Spinal cord (tissue), 10 donors: ENCODE measurements around the gene LRTM2. TPM values are rescaled to one million over a fixed set of nuclear protein-coding genes. Genes with fewer than 3 reads are reported as not detected.

Experiments
- DNase-seq, 6 donors: peaks; one replicate each; pipeline versions ENCODE4 v3.0.0 to v3.0.0-alpha.2; 2013 to 2015; ENCODE audit warnings: low spot score in 6 of 6, low read depth in 4 of 6
- H3K27ac ChIP-seq: one replicate; pipeline ENCODE4 v1.5.1; 2013; ENCODE audit warnings: low read depth, low read length, control low read depth
- H3K27me3 ChIP-seq: one replicate; pipeline ENCODE4 v1.6.1; 2013; ENCODE audit warnings: low read length; ENCODE audit not compliant: control insufficient read depth, insufficient read depth
- H3K36me3 ChIP-seq: one replicate; pipeline ENCODE4 v1.6.1; 2013; ENCODE audit warnings: low read length; ENCODE audit not compliant: control insufficient read depth, insufficient read depth
- H3K4me1 ChIP-seq: one replicate; pipeline ENCODE4 v1.6.1; 2013; ENCODE audit warnings: low read length; ENCODE audit not compliant: control insufficient read depth, insufficient read depth
- H3K4me3 ChIP-seq: one replicate; pipeline ENCODE4 v1.5.1; 2013; ENCODE audit warnings: low read depth, low read length, control low read depth
- H3K9me3 ChIP-seq: one replicate; pipeline ENCODE4 v1.6.1; 2013; ENCODE audit warnings: low read length; ENCODE audit not compliant: control insufficient read depth, insufficient read depth
- WGBS: methylation state at CpG from one replicate; pipeline ENCODE4 v1.1.5; 2013; ENCODE audit warnings: missing lambda C conversion rate; ENCODE audit not compliant: insufficient coverage; 5-methylcytosine and 5-hydroxymethylcytosine counted together
- long read RNA-seq, 4 donors: transcript quantifications; one replicate each; lab custom pipeline, GENCODE V29; 2026
- polyA plus RNA-seq, 2 donors: library from polyadenylated mRNA; unstranded; fragments of 120-200 nt; gene quantifications; one replicate each; pipeline ENCODE4 v1.2.1, GENCODE V29; 2013; ENCODE audit not compliant: insufficient read length in 2 of 2
- total RNA-seq, 2 donors: library from RNA; depleted of rRNA in 1 of 2; stranded (reverse); fragments of 120-200 nt in 1 of 2; fragments of >200 nt in 1 of 2; gene quantifications; one replicate each; pipeline versions ENCODE4 v1.2.3 to v1.2.4, GENCODE V29; 2013 to 2014
- donor health status: healthy.

LRTM2 gene
- total RNA-seq (1 to 10 TPM; 1.4 to 3.2 TPM), polyA plus RNA-seq (1 to 10 TPM; 7.4 to 9.6 TPM)
- long read RNA-seq, donor 1, partial matches to known transcripts = 0 of 1 reads
- long read RNA-seq, donor 1, other reads (novel, unspliced or antisense) = 0 of 1 reads
- long read RNA-seq, donor 2, partial matches to known transcripts = 0 of 1 reads
- long read RNA-seq, donor 2, other reads (novel, unspliced or antisense) = 0 of 1 reads
- long read RNA-seq, donor 3 = 0 reads
- long read RNA-seq, donor 4 = 0 reads

DNA sequence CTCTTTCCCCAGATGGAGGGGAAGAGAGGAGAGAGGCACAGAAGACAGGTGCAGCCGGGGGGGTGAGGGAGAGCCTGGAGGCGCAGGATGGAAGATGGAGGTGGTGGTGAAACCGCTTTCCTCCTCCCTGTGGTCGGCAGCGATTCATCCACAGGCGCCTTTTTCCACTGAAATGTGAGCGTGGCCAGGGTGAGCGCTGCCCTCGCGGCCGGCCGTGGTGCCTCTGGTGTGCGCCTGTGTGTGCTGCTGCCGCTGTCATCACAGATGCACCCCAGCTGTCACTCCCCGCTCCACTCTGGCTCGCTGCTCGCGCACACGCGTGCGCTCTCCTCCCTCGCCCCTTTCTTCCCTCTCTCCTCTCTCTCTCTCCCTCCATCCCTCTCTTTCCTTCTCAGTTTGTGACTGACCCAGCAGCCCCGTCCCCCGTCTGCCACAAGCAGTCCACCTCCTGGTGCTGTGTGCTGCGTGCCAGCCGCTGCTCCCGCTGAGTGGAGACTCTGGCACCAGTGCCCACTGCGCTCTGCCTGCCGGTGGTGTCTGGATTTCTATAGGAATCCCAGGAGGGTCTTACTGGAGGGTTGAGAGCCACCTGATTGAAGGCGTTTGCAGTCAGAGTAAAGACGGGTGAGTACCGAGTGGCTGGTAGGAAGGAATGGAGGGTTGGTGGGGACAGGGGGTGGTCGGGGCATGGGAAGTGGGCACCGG, at the start of gene LRTM2:
Gene LRTM2 (plus strand): TSS at position 375 of the 705 bp plus-strand sequence. CDS start 7,584 bp downstream, outside the sequence.
- peaks cover 28% of the 10 kb centered on the region for H3K27me3 ChIP-seq
- peaks cover 41% of the 10 kb centered on the region for H3K4me1 ChIP-seq
- no peaks in the 10 kb centered on the region for H3K9me3 ChIP-seq
- 8% methylated on average over 33 of the region's 34 CpGs for WGBS
- peak within 1 kb of the TSS; percentile 14 for H3K4me3 ChIP-seq
- H3K27ac ChIP-seq = no peak within 1 kb of the TSS
- peak in 2 of 6 donors; percentile 72 to 85 for DNase-seq
- peaks cover 2% of the 10 kb centered on the region for H3K36me3 ChIP-seq

DNA sequence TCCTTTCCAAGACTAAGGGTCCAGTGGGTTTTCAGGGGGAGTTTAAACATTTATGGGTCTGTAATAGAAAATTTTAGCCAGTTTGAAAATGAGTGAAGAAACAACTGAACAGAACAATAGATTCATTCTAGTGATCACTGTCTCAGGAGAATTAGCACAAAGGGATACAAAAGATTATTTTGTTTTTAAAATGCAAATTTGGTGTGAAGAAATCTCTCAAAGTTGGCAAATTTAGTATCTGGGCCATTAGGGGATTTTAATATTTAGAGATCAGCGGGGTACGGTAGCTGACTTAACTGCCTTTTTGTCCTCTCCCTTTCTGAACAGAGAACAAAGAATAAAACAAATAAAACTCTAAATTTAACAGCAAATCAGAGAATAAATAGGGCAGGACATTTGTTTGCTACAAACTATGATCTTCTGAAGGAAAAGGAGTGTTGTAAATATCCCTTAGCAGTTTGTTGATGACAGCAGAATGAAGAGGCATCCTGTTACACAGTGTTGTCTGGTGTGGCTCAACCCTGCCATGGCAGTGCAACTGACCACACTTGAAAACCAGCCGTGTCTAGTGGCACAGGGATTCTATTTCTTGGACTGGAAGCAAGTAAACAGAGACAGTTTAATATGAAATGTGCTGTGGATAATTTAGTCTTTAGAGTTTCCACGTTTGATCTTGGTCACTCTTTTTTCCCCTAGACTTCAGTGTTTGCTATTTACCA, 46.3 kb upstream of the LRTM2 start:
- no peak overlapping the region for H3K27ac ChIP-seq
- WGBS = no CpG with 5 or more reads among the region's 4 CpGs
- H3K9me3 ChIP-seq = no peaks in the 10 kb centered on the region
- no peak for DNase-seq
- no peaks in the 10 kb centered on the region for H3K36me3 ChIP-seq
- no peaks in the 10 kb centered on the region for H3K4me1 ChIP-seq
- H3K4me3 ChIP-seq = no peak overlapping the region
- H3K27me3 ChIP-seq = no peaks in the 10 kb centered on the region

DNA sequence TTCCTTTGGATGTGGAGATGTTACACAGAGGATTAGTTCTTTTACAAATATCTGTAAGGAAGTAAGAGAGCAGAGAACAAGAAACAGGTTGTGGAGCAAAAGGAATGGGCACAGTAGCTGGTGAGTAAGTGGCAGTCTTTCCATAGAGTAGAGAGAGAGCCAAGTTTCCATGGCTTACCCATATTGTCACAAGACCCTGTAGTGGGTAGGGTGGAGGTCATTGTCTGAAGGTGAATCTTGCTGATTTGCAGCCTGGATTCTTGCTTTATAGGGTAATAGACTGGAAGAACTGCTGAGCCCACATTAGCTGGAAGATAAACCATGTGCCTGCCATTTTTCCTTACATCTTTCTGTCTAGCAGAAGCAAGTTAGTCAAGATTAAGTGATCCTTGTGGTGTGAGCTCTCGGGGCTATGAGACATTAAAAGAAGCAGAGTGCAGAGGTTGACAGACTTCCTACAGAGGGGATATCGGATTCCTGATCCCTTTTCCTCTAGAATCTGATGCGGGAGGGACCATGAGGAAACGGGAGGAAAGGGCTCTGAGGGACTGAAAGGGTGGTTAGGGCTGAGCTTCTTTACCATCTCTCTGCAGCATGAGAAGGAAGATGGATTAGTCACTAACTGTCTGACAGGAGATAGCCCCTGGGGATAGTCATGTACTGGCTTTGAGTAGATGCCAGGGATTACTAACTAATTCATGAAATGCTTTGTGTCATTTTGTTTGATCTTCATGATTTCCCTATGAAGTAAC, 44.0 kb upstream of the LRTM2 start:
- H3K4me1 ChIP-seq = no peaks in the 10 kb centered on the region
- H3K9me3 ChIP-seq = no peaks in the 10 kb centered on the region
- no peak overlapping the region for H3K27ac ChIP-seq
- WGBS = 41% methylated on average over 4 of the region's 4 CpGs
- no peaks in the 10 kb centered on the region for H3K27me3 ChIP-seq
- no peaks in the 10 kb centered on the region for H3K36me3 ChIP-seq
- peak in 1 of 6 donors; percentile 69 for DNase-seq
- no peak overlapping the region for H3K4me3 ChIP-seq

DNA sequence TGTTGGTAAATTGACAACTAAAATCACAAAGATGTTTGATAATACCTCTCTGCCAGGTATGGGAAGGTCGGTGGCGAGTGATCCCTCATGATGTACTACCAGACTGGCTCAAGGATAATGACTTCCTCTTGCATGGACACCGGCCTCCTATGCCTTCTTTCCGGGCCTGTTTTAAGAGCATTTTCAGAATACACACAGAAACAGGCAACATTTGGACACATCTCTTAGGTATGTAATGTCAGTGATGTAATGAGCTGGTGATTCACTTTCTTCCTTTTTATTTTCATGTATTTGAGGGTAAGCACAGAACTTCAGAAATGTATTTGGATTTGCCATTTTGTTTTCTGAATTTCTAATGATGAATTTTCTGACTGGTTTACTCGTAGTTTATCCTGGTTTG, 42.6 kb upstream of the LRTM2 start:
- Histone ChIP-seq H3K4me1 (no peaks in the 10 kb centered on the region), H3K27me3 (no peaks in the 10 kb centered on the region), H3K4me3 (no peak overlapping the region), H3K36me3 (no peaks in the 10 kb centered on the region), H3K27ac (no peak overlapping the region), H3K9me3 (no peaks in the 10 kb centered on the region)
- WGBS = 97% methylated on average over 3 of the region's 5 CpGs
- no peak for DNase-seq

DNA sequence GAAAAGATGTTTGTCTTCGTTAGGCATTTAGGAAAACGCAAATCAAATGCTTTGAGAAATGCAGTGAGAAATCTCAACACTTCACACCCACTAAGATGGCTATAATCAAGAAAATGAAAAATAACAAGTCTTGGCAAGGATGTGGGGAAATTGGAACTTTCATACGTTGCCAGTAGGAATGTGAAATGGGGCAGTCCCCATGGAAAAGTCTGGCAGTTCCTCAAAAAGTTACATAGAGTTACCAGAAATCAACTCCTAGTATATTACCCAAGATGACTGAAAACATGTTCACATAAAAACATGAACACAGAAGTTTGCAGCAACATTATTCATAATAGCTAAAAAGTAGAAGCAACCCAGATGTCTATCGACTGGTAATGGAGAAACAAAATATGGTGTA, 41.5 kb upstream of the LRTM2 start:
- Histone ChIP-seq H3K27ac (no peak overlapping the region), H3K9me3 (no peaks in the 10 kb centered on the region), H3K4me3 (no peak overlapping the region), H3K27me3 (no peaks in the 10 kb centered on the region), H3K4me1 (no peaks in the 10 kb centered on the region), H3K36me3 (no peaks in the 10 kb centered on the region)
- no peak for DNase-seq
- WGBS = no CpG with 5 or more reads among the region's 4 CpGs

DNA sequence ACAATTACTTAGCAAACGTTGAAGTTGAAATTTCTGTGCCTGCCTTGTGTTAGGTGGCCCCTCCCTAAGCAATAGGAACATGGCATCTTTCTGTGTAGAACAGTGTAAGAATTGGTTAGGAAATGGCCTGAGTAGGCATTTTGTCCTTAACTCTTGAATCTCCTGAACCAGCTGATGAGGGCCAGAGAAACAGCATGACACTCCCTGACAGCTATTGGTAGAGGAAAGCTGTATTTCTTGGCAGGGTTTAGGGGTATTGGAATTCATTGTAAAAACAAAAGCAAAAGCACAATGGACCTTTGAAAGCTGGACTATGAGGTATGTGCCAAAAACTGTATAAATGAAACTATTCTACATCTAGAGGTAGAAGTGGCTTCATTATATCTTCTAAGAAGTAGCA, 40.6 kb upstream of the LRTM2 start:
- WGBS = no CpG with 5 or more reads among the region's 1 CpG
- Histone ChIP-seq H3K9me3 (no peaks in the 10 kb centered on the region), H3K36me3 (no peaks in the 10 kb centered on the region), H3K27me3 (no peaks in the 10 kb centered on the region), H3K4me1 (no peaks in the 10 kb centered on the region), H3K4me3 (no peak overlapping the region), H3K27ac (peak overlapping the region; percentile 15)
- DNase-seq = peak in 1 of 6 donors; percentile 69

DNA sequence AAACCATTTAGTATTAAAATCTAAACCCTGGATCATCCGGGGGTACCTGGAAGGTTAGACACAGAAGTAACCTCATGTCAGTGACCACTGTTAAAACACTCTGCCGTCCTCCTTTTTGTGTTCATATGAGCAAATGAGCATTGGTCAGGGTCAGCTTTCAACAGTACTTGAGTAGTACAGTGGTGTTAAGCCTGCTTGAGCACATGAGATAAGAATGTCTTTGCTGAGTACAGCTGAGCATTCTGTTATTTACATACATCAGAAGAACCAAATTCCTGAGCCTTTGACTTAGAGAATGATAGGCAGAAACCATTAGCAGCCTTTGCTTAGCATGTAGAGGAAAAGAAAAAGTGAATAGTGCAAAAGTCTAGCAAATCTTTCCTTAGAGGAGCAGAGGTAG, 38.6 kb upstream of the LRTM2 start:
- WGBS = no CpG with 5 or more reads among the region's 2 CpGs
- H3K4me1 ChIP-seq = no peaks in the 10 kb centered on the region
- no peak overlapping the region for H3K27ac ChIP-seq
- no peaks in the 10 kb centered on the region for H3K27me3 ChIP-seq
- no peaks in the 10 kb centered on the region for H3K9me3 ChIP-seq
- H3K36me3 ChIP-seq = peaks cover 4% of the 10 kb centered on the region
- no peak overlapping the region for H3K4me3 ChIP-seq
- no peak for DNase-seq

DNA sequence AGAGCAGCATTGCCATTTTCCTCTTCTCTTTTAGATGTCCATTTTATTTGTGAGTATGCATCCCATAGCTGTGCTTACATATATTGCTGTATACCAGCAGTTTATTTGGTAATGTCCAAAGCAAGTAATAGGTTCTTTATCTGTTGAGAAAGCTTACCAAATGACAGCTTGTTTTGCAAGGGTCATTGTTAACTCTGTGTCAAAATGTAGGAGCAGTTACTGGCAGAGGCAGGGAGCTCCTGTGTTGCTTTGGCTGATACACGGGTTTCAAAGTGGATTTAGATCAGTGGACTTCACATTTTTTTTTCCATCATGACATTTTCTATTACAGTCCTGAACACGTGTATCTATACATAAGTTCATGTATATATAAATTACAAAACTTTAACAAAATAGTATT, 38.1 kb upstream of the LRTM2 start:
- Histone ChIP-seq H3K36me3 (peaks cover 4% of the 10 kb centered on the region), H3K27me3 (no peaks in the 10 kb centered on the region), H3K4me3 (no peak overlapping the region), H3K27ac (no peak overlapping the region), H3K9me3 (no peaks in the 10 kb centered on the region), H3K4me1 (no peaks in the 10 kb centered on the region)
- no peak for DNase-seq
- WGBS = no CpG with 5 or more reads among the region's 2 CpGs

DNA sequence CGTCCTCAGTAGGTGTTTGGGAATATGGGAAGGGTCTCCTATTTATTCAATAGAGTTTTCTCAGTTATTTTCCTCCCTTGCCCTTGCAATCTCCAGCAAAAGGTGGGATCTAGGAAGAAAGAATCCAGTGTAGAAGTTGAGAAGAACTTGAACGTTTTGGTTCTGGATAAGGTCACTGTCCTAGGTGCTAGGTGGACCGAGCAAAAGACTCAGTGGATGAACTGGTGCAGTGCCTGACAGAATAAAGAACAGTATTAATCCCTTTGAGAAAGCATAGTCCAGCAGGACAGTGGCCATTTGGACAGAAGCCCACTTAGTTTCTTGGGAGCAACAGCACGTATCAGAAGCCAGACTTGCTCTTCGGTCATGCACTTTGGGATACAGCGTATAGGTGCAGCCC, 32.7 kb upstream of the LRTM2 start:
- 73% methylated on average over 5 of the region's 6 CpGs for WGBS
- no peak overlapping the region for H3K4me3 ChIP-seq
- no peaks in the 10 kb centered on the region for H3K9me3 ChIP-seq
- DNase-seq = no peak
- H3K27ac ChIP-seq = no peak overlapping the region
- no peaks in the 10 kb centered on the region for H3K27me3 ChIP-seq
- H3K36me3 ChIP-seq = peaks cover 4% of the 10 kb centered on the region
- no peaks in the 10 kb centered on the region for H3K4me1 ChIP-seq
